DMS153 (cell line): ENCODE results near the gene KIAA1755.

Source experiments
- DNase-seq: peaks from one replicate; lab custom pipeline; 2025; lab: John Stamatoyannopoulos, UW

KIAA1755 gene

DNA sequence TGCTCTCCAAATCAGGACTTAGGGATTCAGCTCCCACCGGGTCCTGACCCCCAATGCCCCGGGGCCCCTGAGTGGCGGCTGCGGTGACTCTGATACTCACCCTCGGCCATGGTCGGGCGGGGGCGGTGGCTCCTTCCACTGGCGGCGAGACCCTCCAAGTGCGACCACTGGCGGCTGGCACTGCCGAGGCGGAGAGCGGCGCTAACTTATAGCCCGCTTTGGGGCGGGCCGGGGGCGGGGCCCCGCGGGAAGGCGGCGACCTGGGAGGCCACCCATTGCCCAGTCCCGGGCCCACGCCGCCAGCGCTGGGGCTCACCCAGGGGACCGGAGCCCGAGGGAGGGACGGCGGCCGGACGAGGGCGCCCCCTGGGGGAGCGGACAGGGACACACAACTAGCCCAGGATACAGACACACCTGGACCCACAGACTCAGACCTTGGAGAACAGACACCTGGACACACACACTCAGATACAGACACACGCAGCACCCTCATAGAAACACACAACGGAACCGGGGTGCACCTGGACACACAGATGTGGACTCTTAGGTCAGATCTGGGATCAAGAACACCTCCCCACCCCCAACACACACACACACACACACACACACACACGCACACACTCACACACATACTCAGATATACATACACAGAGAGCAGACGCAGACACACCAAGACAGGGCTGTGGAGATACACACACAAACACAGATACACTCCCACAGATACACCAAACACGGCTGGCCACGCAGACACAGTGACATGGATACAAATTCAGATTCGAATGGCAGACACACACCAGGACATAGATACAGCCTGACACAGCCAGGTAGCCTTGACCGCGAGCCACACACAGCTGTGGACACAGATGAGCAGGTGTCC is 95.2 kb downstream of the KIAA1755 start, which contains the start of gene TGM2:
TGM2 (minus strand) TSS at position 182 of the 877 bp plus-strand sequence; CDS start at position 110, 72 bp downstream.
- no peak for DNase-seq

DNA sequence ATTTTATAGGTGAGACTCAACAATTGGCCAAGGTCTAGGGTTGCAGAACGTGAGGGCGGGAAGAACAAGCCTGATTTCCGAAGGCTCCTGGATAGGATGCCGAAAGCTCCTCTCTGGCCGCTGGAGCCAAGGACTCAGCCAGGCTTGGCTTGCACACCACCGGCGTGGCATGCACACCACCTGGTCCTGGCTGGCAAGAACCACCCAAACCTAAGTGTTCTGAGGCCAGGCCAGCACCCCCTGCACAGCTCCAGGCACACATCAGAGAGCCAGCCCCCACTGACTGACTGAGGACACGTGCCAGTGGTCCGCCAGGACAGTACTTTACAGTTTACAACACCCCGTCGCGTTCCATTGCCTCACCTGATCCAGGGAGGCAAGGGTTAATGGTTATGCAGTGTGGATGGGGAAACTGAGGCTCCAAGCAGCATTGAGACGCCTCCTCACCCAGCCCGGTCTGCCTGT is 95.9 kb downstream of the KIAA1755 start:
- DNase-seq, result no peak

DNA sequence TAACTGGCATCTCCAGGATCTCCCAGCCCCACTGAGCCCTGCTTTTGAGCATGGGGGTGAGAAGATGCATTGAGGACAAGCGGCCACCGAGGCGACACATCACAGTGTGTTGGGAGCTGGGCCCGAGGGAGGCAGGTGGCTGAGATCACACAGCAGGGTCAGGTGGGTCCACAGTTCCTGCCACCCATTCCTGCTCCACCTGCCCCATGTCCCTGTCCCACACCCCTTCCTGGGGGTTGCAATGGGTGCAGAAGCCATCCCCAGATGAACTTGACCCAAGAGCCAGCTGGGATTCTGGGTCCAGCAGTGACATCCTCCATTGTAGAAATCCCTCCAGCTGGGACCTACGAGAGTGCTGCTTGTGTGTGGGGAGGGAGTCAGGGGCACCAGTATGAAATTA is 96.5 kb downstream of the KIAA1755 start:
- DNase-seq, result no peak

DNA sequence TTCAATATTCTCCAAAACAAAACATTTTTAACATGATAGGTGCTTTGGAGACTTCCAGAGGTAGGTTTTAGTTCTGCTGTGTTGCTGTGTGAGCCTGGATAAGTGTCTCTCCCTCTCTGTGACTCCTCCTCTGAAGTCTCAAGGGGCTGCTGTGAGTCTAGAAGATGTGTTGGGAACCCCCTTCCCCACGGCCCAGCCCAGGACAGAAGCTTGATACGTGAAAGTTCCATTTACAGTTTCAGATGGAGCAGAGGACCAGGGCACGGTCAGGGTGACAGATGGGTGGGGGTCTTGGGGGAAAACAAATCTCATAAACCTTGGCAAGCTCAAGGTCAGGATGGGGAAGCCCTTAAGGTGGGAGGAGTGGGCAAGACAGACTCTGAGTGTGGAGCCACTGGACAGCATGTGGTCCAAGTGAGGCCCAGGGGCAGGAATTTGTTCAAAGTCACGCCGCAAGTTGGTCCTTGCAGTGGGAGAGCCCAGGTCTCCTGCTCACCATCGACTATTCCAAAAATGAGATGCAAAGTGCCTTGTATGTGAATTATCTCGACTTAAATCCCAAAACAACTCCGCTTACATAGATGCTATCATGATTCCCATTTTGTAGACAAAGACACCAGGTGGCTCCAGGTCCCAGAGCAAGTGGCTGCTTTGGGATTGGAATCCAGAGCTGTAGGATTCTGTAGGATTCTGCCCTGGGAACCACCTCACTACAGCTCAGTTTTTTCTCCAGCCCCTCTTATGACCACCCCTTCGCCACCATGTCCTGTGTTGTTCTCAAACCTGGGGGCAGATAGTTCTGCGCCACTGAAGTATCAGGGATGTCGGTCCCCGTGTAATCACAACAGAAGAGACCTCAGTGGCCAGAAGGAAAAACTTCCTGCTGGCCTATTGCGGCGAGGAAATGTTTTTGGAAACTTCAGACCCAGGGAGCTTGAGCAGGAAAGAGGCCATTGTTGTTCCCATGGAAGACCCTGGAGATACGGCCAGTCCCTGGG is 97.4 kb downstream of the KIAA1755 start:
- DNase-seq, result no peak

DNA sequence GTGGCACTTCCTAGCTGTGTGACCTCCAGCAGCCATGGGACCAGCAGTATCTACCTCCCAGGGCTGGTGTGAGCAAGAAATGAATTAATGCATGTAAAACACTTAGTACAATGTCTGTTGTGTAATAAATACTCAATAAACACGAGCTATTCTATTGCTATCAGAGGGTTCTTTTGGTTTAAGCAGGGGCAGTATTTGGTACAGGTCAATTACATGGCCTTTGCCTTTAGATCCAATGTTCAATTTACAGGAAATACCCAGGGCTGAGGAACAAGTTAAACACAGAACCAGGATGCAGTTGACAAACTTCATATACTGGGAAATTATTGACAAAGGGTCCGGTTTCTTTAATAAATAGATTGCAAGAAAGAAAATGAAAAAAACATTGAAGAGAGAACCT is 98.4 kb downstream of the KIAA1755 start:
- DNase-seq, result no peak

DNA sequence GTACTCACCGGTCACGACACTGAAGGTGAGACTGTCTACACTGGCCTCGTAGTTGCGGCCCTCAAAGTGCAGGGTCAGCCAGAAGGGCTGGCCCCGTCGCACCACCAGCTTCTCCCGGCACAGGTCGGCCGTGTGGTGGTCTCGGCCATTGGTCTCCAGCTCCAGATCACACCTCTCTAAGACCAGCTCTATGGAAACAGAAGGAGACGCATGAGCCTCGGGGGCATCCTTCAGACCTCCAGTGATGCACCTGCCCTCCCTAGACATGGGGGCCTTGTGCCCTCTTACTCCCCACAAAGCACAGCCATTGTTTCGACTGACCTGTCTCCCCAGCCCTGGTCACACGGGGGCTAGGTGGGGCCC is 99.1 kb downstream of the KIAA1755 start:
- DNase-seq, result no peak
